Measurements from ENCODE around the gene PRSS48.

DNA sequence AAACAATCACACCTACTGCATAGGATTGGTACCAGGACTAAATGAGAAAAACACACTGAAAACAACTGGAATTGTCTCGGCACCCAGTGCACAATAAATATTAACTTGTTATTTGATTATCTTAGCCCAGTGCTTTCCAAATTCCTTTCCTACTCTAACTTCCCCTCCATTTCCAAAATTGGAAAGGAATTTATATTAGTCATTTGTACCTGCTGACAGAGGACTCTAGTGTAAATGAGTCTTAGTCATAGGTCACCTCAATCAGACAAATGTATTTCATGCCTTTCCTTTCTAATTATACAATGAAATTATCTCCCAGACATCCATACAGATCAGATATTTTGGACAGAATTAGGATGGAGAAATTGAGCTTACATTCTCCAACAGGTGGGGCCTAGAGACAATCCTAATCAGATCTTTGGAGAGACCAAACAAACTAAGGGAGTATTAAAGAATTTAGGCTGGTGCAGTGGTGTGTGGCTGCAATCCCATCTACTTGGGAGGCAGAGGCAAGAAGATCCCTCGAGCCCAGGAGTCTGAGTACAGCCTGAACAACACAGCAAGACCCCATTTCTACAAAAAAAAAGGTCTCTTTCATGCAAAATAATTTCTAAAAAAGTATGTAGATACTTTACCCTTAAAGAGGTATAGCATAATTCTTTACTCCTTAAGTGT is 38.4 kb downstream of the PRSS48 start:
- TF ChIP-seq, protein P1, sequence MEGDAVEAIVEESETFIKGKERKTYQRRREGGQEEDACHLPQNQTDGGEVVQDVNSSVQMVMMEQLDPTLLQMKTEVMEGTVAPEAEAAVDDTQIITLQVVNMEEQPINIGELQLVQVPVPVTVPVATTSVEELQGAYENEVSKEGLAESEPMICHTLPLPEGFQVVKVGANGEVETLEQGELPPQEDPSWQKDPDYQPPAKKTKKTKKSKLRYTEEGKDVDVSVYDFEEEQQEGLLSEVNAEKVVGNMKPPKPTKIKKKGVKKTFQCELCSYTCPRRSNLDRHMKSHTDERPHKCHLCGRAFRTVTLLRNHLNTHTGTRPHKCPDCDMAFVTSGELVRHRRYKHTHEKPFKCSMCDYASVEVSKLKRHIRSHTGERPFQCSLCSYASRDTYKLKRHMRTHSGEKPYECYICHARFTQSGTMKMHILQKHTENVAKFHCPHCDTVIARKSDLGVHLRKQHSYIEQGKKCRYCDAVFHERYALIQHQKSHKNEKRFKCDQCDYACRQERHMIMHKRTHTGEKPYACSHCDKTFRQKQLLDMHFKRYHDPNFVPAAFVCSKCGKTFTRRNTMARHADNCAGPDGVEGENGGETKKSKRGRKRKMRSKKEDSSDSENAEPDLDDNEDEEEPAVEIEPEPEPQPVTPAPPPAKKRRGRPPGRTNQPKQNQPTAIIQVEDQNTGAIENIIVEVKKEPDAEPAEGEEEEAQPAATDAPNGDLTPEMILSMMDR (IDR thresholded peaks at IDR 0.05) = no peak
- no peak for TF ChIP-seq POLR2AphosphoS5 (IDR thresholded peaks at IDR 0.05)
